RWPE1 (cell line): ENCODE data around the gene PCDHGB5.
"Not testable (repeated sequence)": the region's sequence is repeated elsewhere in the genome, so short reads cannot be mapped to it uniquely, and the experiment has no call there.

Source experiments
- CTCF ChIA-PET: fragments of 350-600 bp; sonication (Branson Sonifier 250); formaldehyde crosslinking; extraction: SDS; loops from one replicate; lab custom pipeline; 2021; lab: Yijun Ruan, JAX
- POLR2A ChIA-PET: fragments of 400-600 bp; formaldehyde crosslinking; extraction: SDS; loops from one replicate; lab custom pipeline; 2020; ENCODE audit warnings: antibody characterized with exemption; ENCODE audit not compliant: low non-redundant PET; lab: Yijun Ruan, JAX
- DNase-seq: peaks from one replicate; pipeline ENCODE4 v3.0.0; 2012; ENCODE audit warnings: low spot score
- H3K27ac ChIP-seq: fragments of 450-650 bp; 2 replicates; pipeline ENCODE4 v1.5.1; 2017
- TF ChIP-seq, protein P1 (sequence below): fragments of 450-650 bp; conservative IDR thresholded peaks from 2 replicates; pipeline ENCODE4 v1.5.1; 2017; ENCODE audit warnings: low read depth, mild to moderate bottlenecking

The PCDHGB5 gene

DNA sequence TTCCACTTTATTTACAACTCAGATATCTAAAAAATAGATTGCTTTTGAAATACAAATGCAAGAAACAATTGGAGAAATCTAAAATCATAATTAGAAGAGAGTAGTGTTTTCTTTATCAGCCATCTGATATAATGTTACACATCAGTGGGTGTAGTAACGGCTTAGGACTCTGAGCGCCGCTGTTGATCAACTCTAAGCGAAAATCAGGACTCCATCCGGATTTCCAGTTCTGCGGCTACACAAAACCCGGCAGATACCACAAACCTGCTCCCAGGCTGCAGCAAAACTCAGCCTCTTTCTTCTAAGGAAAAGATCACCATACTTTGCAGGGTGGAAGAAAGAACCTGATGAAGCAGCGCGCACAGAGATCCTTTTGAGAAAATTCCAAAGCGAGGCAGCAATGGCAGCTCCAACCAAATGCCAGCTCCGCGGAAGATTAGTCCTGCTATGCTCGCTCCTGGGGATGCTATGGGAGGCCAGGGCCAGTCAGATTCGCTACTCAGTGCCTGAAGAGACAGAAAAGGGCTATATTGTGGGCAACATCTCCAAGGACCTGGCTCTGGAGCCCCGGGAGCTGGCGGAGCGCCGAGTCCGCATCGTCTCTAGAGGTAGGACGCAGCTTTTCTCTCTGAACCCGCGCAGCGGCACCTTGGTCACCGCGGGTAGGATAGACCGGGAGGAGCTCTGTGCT, 5.0 kb downstream of the PCDHGB5 start, which contains the start of gene PCDHGA9:
PCDHGA9 (plus strand) TSS at position 226 of the 691 bp plus-strand sequence; CDS start at position 401, 175 bp downstream.
- ChIA-PET POLR2A (interaction anchor here (1.1 kb wide), 1 partner anchor 107 kb away, joined by 3 read pairs; no protein-coding TSS in a partner anchor), CTCF (interaction anchor here (0.6 to 1.4 kb wide), 9 partner anchors 15 to 516 kb away, joined by 3 to 7 read pairs (median 5); partner anchors contain the start of genes PCDHAC1 and PCDHGB7)
- no peak within 1 kb of the TSS for H3K27ac ChIP-seq
- TF ChIP-seq, protein P1, sequence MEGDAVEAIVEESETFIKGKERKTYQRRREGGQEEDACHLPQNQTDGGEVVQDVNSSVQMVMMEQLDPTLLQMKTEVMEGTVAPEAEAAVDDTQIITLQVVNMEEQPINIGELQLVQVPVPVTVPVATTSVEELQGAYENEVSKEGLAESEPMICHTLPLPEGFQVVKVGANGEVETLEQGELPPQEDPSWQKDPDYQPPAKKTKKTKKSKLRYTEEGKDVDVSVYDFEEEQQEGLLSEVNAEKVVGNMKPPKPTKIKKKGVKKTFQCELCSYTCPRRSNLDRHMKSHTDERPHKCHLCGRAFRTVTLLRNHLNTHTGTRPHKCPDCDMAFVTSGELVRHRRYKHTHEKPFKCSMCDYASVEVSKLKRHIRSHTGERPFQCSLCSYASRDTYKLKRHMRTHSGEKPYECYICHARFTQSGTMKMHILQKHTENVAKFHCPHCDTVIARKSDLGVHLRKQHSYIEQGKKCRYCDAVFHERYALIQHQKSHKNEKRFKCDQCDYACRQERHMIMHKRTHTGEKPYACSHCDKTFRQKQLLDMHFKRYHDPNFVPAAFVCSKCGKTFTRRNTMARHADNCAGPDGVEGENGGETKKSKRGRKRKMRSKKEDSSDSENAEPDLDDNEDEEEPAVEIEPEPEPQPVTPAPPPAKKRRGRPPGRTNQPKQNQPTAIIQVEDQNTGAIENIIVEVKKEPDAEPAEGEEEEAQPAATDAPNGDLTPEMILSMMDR, result peak; percentile 23; the same call in 1 of the 2 replicates
- DNase-seq, result peak; percentile 47

DNA sequence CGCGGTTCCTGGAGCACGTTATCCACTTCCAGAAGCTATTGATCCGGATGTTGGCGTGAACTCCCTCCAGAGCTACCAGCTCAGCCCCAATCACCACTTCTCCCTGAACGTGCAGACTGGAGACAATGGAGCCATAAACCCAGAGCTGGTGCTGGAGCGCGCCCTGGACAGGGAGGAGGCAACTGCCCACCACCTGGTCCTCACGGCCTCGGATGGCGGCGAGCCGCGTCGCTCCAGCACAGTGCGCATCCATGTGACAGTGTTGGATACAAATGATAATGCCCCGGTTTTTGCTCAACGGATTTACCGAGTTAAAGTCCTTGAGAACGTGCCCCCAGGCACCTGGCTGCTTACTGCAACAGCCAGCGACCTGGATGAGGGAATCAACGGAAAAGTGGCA, 5.6 kb downstream of the PCDHGB5 start:
- POLR2A ChIA-PET, result interaction anchor here (1.1 kb wide), 1 partner anchor 106 kb away, joined by 3 read pairs; no protein-coding TSS in a partner anchor
- no peak for DNase-seq
- TF ChIP-seq, protein P1, result no peak
- CTCF ChIA-PET, result interaction anchor here (0.6 to 1.4 kb wide), 10 partner anchors 14 to 517 kb away, joined by 3 to 7 read pairs (median 4); partner anchors contain the start of genes PCDHAC1 and PCDHGB7
- H3K27ac ChIP-seq, result no peak overlapping the region

DNA sequence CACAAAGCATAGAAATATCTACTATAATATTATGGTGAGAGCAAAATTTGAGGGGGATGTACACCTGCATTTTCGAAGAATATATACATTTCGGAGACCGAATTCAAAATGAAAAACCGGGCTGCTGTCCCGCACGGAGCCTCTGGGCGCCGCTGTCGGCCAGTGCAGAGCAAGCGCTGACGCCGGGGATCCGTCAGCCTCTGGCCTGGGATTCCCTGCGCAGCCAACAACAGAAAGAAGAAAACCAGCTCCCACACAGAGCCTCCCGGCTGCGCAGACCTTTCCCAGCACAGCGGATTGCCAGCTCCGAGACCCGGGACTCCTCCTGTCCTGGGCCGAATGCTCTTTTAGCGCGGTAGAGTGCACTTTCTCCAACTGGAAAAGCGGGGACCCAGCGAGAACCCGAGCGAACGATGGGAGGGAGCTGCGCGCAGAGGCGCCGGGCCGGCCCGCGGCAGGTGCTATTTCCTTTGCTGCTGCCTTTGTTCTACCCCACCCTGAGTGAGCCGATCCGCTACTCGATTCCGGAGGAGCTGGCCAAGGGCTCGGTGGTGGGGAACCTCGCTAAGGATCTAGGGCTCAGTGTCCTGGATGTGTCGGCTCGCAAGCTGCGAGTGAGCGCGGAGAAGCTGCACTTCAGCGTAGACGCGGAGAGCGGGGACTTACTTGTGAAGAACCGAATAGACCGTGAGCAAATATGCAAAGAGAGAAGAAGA, 10.2 kb downstream of the PCDHGB5 start, which contains the start of gene PCDHGB6:
PCDHGB6 (plus strand) TSS at position 232 of the 716 bp plus-strand sequence; CDS start at position 414, 182 bp downstream.
- CTCF ChIA-PET, result interaction anchor here (0.6 to 0.9 kb wide), 4 partner anchors 9 to 1006 kb away, joined by 3 to 4 read pairs (median 3); partner anchors contain the start of genes PCDHGA8 and PCDHGB7
- DNase-seq, H3K27ac ChIP-seq, POLR2A ChIA-PET: not testable (repeated sequence)
- TF ChIP-seq, protein P1, result peak; percentile 58

DNA sequence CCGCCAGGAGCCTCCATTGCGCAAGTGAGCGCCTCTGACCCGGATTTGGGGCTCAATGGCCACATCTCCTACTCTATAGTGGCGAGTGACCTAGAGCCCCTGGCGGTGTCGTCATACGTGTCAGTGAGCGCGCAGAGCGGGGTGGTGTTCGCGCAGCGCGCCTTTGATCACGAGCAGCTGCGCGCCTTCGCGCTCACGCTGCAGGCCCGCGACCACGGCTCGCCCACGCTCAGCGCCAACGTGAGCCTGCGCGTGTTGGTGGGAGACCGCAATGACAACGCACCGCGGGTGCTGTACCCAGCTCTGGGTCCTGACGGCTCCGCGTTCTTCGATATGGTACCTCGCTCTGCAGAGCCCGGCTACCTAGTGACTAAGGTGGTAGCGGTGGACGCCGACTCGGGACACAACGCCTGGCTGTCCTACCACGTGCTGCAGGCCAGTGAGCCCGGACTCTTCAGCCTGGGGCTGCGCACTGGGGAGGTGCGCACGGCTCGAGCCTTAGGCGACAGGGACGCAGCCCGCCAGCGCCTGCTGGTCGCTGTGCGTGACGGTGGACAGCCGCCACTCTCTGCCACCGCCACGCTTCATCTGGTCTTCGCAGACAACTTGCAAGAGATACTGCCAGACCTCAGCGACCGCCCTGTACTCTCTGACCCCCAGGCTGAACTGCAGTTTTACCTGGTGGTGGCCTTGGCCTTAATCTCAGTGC, 12.0 kb downstream of the PCDHGB5 start:
- no peak overlapping the region for H3K27ac ChIP-seq
- TF ChIP-seq, protein P1, result no peak
- no peak for DNase-seq
- CTCF ChIA-PET, result interaction anchor here (0.6 kb wide), 1 partner anchor 35 kb away, joined by 6 read pairs; no protein-coding TSS in a partner anchor
- POLR2A ChIA-PET, result no interaction called here

DNA sequence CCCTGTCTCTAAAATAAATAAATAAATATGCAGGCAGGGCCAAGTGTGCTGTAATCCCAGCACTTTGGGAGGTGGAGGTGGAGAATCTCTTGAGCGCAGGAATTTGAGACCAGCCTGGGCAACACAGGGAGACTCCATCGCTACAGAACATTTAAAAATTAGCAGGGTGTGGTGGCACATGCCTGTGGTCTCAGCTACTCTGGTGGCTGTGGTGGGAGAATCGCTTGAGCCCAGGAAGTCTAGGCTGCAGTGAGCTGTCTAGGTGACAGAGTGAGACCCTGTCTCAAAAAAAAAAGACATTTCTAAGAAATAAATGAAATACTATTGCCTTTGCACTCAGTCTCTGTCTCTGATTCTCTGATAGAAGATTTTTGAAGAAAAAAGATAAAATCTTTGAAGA, 13.8 kb downstream of the PCDHGB5 start:
- TF ChIP-seq, protein P1, result no peak
- DNase-seq, result no peak
- ChIA-PET POLR2A (no interaction called here), CTCF (interaction anchor here (3.3 kb wide), 1 partner anchor 152 kb away, joined by 11 read pairs; no protein-coding TSS in a partner anchor)
- no peak overlapping the region for H3K27ac ChIP-seq
